GM21381 (cell line): Measurements from ENCODE around the gene KIR2DL3.
"Not testable (repeated sequence)": the region's sequence is repeated elsewhere in the genome, so short reads cannot be mapped to it uniquely, and the experiment has no call there.

ENCODE experiments used
- ATAC-seq: cut with Tn5 transposase; IDR thresholded peaks from one replicate; pipeline ENCODE4 v1.9.1; 2021; ENCODE audit warnings: mild to moderate bottlenecking, moderate library complexity; ENCODE audit not compliant: unreplicated experiment

Gene KIR2DL3

DNA sequence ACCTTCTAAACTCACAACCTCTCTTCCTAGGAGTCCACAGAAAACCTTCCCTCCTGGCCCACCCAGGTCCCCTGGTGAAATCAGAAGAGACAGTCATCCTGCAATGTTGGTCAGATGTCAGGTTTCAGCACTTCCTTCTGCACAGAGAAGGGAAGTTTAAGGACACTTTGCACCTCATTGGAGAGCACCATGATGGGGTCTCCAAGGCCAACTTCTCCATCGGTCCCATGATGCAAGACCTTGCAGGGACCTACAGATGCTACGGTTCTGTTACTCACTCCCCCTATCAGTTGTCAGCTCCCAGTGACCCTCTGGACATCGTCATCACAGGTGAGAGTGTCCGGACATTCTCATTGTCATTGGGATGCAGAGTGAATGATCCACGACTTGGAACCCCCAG, 3.6 kb downstream of the KIR2DL3 start:
- ATAC-seq: not testable (repeated sequence)

DNA sequence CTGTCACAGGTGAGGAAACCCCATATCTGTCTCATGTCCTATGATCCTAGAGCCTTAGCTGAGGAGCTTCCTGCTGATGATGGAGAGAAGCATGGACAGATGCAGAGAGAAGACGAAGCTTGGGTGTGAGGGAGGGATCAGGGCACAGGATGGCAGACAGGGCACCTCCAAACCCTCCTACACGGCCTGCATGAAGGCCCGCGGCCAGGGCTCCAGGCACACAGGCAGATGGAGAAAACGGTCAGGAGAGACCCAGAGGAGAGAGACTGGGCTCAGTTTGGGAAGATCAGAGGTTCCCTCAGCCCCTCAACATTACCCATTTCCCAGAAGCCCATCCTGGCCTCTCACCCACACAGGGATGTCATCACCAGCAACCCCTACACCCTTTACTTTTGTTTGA, 5.8 kb downstream of the KIR2DL3 start:
- not testable (repeated sequence) for ATAC-seq

DNA sequence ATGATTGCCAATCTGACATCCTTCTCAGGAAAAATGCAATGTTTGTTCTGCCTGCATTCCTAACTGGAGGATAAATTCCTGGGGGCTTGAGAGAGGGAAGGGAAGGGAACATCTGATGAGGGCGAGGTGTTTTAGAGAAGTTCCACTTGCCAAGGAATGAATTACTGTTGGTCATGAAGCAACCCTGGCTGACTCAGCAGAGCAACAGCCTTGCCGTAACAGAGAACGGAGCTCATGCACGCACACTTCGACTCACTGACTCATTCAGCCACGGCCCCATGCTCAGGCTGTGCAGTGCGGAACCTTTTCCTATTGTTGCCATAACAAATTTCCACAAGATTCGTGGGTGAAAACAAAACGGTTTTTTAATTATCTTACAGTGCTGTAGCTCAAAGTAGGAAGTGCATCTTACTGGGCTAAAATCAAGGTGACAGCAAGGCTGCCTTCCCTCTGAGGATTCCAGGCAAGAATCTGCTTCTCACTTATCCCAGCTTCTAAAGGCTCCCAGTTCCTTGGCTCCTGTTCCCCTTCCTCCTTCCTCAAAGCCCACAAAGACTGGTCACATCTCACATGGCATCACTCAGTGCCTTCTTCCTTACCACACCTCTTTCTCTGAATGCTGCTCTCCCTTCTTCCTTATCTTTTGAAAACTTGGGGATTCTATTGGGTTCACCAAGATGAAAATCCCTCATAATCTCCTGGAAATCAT, 9.5 kb downstream of the KIR2DL3 start:
- not testable (repeated sequence) for ATAC-seq

DNA sequence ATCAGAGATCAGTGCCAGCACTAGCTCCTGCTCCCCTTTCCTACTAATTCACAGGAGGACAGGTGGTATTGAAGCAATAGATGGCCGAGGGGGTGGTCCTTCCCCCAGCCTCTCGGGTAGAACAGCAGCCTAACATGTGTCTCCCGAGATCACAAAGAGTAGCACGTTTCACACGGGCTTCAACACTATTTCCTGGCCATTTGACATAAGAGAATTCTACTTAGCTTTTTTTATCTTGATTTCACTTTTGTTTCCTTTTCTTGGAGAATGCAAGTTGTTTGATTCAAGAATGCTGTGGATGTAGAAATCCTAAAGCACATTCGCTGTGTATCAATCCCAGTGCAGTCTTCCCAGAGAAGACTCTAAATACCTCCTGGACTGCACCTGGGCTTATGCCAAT, 12.0 kb downstream of the KIR2DL3 start:
- ATAC-seq: not testable (repeated sequence)

DNA sequence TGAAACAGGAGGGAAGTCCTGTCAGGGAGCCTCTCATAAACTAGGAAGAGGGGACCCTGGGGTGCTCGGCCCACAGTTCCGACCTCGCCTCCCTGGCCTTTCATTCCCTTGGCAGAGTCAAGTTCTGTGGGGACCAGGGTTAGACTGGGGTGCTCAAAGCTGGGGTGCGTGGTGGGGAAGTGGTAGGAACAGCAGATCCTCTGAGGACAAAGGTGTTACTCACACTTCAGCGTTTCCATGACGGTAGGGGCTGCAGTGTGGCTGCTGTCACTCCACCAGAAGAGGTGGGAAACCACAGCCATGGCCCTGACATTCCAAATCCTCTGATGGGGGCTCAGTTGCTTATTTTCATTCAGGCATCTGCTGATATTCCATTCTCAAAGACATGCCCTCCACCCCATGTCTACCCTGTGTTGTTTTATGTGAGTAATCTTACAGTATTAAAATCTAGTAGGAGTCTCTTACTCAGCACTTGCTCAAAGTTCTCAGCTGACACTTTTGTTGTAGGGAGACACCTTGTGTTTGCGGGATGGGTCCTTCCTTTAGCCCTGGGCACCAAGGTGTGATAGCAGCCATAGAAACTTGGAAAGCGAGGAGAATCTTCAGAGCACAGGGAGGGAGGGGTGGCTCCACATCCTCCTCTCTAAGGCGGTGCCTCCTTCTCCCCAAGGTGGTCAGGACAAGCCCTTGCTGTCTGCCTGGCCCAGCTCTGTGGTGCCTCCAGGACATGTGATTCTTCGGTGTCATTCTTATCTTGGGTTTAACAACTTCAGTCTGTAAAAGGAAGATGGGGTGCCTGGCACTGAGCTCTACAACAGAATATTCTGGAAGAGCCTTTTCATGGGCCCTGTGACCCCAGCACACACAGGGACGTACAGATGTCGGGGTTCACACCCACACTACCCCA, 18.1 kb downstream of the KIR2DL3 start:
- ATAC-seq: not testable (repeated sequence)

DNA sequence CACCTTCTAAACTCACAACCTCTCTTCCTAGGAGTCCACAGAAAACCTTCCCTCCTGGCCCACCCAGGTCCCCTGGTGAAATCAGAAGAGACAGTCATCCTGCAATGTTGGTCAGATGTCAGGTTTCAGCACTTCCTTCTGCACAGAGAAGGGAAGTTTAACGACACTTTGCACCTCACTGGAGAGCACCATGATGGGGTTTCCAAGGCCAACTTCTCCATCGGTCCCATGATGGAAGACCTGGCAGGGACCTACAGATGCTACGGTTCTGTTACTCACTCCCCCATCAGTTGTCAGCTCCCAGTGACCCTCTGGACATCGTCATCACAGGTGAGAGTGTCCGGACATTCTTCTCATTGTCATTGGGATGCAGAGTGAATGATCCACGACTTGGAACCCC, 20.3 kb downstream of the KIR2DL3 start:
- ATAC-seq: not testable (repeated sequence)

DNA sequence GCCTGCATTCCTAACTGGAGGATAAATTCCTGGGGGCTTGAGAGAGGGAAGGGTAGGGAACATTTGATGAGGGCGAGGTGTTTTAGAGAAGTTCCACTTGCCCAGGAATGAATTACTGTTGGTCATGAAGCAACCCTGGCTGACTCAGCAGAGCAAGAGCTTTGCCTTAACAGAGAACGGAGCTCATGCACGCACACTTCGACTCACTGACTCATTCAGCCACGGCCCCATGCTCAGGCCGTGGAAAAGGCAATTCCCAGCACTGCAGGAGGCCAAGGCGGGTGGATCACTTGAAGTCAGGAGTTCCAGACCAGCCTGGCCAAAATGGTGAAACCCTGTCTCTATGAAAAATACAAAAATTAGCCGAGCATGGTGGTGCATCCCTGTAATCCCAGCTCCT, 25.9 kb downstream of the KIR2DL3 start:
- not testable (repeated sequence) for ATAC-seq

DNA sequence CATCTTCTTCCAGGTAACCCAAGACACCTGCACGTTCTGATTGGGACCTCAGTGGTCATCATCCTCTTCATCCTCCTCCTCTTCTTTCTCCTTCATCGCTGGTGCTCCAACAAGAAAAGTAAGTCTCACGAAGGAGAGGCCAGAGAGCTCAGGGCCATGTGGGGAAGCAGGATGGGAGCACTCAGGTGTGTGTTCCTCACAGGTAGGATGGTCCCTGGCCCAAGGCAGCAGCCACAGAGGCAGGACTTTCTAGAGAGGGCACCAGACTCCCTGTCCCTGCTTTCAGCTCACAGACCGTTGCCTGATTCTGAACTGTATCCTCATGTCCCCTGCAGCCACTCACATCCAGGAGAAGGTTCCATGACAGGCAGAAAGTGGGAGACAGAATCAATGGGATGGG, 28.2 kb downstream of the KIR2DL3 start:
- ATAC-seq: not testable (repeated sequence)

DNA sequence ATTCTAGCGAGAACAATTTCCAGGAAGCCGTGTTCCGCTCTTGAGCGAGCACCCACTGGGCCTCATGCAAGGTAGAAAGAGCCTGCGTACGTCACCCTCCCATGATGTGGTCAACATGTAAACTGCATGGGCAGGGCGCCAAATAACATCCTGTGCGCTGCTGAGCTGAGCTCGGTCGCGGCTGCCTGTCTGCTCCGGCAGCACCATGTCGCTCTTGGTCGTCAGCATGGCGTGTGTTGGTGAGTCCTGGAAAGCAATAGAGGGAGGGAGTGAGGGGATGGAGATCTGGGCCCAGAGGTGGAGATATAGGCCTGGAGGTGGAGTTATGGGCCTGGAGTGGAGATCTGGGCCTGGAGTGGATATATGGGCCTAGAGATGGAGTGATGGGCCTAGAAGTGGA, 31.3 kb downstream of the KIR2DL3 start, which contains the start of gene KIR2DL1:
Gene KIR2DL1 (plus strand): TSS at position 148 of the 400 bp plus-strand sequence. CDS start 58 bp downstream, at position 206.
- not testable (repeated sequence) for ATAC-seq

DNA sequence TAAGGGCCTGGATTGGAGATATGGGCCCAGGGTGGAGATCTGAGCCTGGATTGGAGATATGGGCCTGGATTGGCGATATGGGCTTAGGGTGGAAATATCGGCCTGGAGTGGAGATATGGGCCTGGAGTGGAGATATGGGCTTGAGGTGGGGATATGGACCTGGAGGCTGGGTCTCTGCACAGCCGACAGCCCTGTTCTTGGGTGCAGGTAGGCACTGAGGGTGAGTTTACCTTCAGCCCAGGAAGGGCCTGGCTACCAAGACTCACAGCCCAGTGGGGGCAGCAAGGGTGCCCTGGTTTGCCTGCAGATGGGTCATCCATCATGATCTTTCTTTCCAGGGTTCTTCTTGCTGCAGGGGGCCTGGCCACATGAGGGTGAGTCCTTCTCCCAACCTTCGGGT, 32.2 kb downstream of the KIR2DL3 start:
- ATAC-seq: not testable (repeated sequence)

DNA sequence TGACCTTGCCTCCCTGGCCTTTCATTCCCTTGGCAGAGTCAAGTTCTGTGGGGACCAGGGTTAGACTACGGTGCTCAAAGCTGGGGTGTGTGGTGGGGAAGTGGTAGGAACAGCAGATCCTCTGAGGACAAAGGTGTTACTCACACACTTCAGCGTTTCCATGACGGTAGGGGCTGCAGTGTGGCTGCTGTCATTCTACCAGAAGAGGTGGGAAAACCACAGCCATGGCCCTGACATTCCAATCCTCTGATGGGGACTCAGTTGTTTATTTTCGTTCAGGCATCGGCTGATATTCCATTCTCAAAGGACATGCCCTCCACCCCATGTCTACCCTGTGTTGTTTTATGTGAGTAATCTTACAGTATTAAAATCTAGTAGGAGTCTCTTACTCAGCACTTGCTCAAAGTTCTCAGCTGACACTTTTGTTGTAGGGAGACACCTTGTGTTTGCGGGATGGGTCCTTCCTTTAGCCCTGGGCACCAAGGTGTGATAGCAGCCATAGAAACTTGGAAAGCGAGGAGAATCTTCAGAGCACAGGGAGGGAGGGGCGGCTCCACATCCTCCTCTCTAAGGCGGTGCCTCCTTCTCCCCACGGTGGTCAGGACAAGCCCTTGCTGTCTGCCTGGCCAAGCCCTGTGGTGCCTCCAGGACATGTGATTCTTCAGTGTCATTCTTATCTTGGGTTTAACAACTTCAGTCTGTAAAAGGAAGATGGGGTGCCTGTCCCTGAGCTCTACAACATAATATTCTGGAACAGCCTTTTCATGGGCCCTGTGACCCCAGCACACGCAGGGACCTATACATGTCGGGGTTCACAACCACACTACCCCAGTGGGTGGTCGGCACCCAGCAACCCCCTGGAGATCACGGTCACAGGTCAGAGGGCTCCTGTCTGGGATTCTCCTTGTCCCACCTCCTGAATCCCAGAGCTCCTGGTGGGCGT, 33.0 kb downstream of the KIR2DL3 start:
- ATAC-seq: not testable (repeated sequence)

DNA sequence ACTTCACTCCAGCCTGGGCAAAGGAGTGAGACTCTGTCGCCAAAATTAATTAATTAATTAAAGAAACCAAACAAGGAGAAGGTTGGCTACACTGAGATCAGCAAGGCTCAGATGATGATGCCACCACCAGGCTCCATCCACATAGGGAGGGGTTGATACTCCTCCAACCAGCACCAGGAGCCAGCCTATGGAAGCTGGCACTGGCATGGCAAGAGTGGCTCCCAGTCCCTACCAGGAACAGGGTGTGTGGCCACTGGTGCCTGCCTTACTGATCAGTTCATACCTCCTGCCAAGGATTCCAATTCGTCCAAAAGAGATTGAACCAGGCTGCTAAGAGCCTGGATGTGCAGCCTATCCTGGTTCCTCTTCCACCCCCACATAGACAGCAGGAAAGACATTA, 34.4 kb downstream of the KIR2DL3 start:
- not testable (repeated sequence) for ATAC-seq

DNA sequence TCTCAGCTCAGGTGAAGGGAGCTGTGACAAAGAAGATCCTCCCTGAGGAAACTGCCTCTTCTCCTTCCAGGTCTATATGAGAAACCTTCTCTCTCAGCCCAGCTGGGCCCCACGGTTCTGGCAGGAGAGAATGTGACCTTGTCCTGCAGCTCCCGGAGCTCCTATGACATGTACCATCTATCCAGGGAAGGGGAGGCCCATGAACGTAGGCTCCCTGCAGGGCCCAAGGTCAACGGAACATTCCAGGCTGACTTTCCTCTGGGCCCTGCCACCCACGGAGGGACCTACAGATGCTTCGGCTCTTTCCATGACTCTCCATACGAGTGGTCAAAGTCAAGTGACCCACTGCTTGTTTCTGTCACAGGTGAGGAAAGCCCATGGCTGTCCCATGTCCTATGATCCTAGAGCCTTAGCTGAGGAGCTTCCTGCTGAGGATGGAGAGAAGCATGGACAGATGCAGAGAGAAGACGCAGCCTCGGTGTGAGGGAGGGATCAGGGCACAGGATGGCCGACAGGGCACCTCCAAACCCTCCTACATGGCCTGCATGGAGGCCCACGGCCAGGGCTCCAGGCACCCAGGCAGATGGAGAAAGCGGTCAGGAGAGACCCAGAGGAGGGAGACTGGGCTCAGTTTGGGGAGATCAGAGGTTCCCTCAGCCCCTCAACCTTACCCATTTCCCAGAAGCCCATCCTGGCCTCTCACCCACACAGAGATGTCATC, 36.9 kb downstream of the KIR2DL3 start:
- ATAC-seq: not testable (repeated sequence)

DNA sequence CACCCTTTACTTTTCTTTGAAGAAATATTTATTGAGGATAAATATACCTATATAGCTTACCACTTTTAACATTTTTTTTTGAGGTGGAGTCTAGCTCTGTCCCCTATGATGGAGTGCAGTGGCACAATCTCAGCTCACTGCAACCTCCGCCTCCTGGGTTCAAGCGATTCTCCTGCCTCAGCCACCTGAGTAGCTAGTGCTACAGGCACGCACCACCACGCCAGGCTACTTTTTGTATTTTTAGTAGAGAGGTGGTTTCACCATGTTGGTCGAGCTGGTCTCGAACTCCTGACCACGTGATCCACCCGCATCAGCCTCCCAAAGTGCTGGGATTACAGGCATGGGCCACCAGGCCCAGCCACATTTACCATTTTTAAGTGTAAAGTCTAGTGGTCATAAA, 37.5 kb downstream of the KIR2DL3 start:
- ATAC-seq: not testable (repeated sequence)

DNA sequence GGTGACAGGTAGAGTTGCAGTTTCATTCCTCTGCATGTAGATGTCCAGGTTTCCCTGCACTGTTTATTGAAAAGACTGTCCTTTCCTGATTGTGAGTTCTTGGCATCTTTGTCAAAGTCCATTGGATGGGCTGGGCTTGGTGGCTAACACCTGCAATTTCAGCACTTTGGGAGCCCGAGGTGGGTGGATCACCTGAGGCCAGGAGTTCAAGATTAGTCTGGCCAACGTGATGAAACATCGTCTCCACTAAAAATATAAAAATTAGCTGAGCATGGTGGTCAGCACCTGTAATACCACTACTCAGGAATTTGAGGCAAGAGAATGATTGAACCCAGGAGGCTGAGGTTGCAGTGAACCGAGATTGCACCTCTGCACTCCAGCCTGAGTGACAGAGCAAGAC, 39.5 kb downstream of the KIR2DL3 start:
- not testable (repeated sequence) for ATAC-seq

DNA sequence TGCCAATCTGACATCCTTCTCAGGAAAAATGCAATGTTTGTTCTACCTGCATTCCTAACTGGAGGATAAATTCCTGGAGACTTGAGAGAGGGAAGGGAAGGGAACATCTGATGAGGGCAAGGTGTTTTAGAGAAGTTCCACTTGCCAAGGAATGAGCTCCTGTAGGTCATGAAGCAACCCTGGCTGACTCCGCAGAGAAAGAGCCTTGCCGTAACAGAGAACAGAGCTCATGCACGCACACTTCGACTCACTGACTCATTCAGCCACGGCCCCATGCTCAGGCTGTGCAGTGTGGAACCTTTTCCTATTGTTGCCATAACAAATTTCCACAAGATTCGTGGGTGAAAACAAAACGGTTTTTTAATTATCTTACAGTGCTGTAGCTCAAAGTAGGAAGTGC, 40.6 kb downstream of the KIR2DL3 start:
- not testable (repeated sequence) for ATAC-seq

DNA sequence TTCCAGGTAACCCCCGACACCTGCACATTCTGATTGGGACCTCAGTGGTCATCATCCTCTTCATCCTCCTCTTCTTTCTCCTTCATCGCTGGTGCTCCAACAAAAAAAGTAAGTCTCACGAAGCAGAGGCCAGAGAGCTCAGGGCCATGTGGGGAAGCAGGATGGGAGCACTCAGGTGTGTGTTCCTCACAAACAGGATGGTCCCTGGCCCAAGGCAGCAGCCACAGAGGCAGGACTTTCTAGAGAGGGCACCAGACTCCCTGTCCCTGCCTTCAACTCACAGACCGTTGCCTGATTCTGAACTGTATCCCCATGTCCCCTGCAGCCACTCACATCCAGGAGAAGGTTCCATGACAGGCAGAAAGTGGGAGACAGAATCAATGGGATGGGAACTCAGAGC, 44.6 kb downstream of the KIR2DL3 start:
- not testable (repeated sequence) for ATAC-seq

DNA sequence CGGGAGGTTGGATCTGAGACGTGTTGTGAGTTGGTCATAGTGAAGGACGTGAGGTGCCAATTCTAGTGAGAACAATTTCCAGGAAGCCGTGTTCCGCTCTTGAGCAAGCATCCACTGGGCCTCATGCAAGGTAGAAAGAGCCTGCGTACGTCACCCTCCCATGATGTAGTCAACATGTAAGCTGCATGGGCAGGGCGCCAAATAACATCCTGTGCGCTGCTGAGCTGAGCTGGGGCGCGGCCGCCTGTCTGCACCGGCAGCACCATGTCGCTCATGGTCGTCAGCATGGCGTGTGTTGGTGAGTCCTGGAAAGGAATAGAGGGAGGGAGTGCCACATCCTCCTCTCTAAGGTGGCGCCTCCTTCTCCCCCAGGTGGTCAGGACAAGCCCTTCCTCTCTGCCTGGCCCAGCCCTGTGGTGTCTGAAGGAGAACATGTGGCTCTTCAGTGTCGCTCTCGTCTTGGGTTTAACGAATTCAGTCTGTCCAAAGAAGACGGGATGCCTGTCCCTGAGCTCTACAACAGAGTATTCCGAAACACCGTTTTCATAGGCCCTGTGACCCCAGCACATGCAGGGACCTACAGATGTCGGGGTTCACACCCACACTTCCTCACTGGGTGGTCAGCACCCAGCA, 47.9 kb downstream of the KIR2DL3 start:
- not testable (repeated sequence) for ATAC-seq

DNA sequence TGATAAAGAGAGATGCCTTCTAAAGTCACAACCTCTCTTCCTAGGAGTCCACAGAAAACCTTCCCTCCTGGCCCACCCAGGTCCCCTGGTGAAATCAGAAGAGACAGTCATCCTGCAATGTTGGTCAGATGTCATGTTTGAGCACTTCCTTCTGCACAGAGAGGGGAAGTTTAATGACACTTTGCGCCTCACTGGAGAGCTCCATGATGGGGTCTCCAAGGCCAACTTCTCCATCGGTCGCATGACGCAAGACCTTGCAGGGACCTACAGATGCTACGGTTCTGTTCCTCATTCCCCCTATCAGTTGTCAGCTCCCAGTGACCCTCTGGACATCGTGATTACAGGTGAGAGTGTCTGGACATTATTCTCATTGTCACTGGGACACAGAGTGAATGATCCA, 49.8 kb downstream of the KIR2DL3 start:
- not testable (repeated sequence) for ATAC-seq
